Tibial nerve (tissue), 3 donors: Measurements from ENCODE around the gene SH3TC2.

Experiments
- CTCF ChIP-seq, 5 experiments: fragments of 200-600 bp in 3 of 5; fragments of 450-650 bp in 2 of 5; sonication (generic) in 3 of 5; IDR thresholded peaks; one replicate each; pipeline ENCODE4 v1.5.1; 2016 to 2019; ENCODE audit warnings: antibody characterized with exemption in 5 of 5, mild to moderate bottlenecking in 3 of 5, moderate library complexity in 2 of 5
- POLR2A ChIP-seq, 2 donors: fragments of 450-650 bp; IDR thresholded peaks; one replicate each; pipeline ENCODE4 v1.6.1; 2017; ENCODE audit warnings: antibody characterized with exemption in 2 of 2, mild to moderate bottlenecking in 2 of 2, moderate library complexity in 2 of 2

GRCh38 chr5:148967783-148968182 lies 95.1 kb downstream of the SH3TC2 start:
- TF ChIP-seq CTCF (IDR thresholded peaks at IDR 0.05), result no peak
- no peak for TF ChIP-seq POLR2A (IDR thresholded peaks at IDR 0.05)
